ENCODE results near the gene EMILIN3. TPM values are rescaled to one million over a fixed set of nuclear protein-coding genes. Genes with fewer than 3 reads are reported as not detected.

EMILIN3 gene
- total RNA-seq, 2 donors from 2014 or later: 0.47 TPM; not detected in 1

Other genes with a start within 250 kb of the EMILIN3 start
- 10 to 100 TPM; 58.0 to 74.7 TPM for gene PLCG1, start 229.3 kb downstream of the EMILIN3 start, total RNA-seq
- gene ZHX3, start 49.1 kb downstream of the EMILIN3 start, total RNA-seq: 10 to 100 TPM; 31.7 to 35.3 TPM
- 10 to 100 TPM; 45.5 to 57.0 TPM for gene LPIN3, start 26.0 kb downstream of the EMILIN3 start, total RNA-seq